Natural killer cell (primary cell): ENCODE results near the gene PPY. TPM values are rescaled to one million over a fixed set of nuclear protein-coding genes. Genes with fewer than 3 reads are reported as not detected.
"Not testable (repeated sequence)": the region's sequence is repeated elsewhere in the genome, so short reads cannot be mapped to it uniquely, and the experiment has no call there.

Experiments
- ATAC-seq, 3 donors: fragments of 150-1000 bp in 2 of 3; fragments of 200-7000 bp in 1 of 3; cut with Tn5 transposase; 1 replicate in 1 of 3; 2 replicates in 2 of 3; pipeline ENCODE4 v1.10.0; 2021; ENCODE audit warnings: mild to moderate bottlenecking in 2 of 3, moderate library complexity in 2 of 3
- DNase-seq, 2 donors: peaks; one replicate each; pipeline versions ENCODE4 v3.0.0 to v3.0.0-alpha.2; 2013 to 2021; ENCODE audit warnings: mixed read lengths in 1 of 2
- H3K27ac ChIP-seq: one replicate; pipeline ENCODE4 v1.5.1; 2013; ENCODE audit warnings: mild to moderate bottlenecking, low read length
- H3K27me3 ChIP-seq: one replicate; pipeline ENCODE4 v1.6.1; 2013; ENCODE audit warnings: low read length; ENCODE audit not compliant: control insufficient read depth, insufficient read depth
- H3K36me3 ChIP-seq: one replicate; pipeline ENCODE4 v1.6.1; 2013; ENCODE audit warnings: low read length; ENCODE audit not compliant: control insufficient read depth, insufficient read depth
- H3K4me1 ChIP-seq: one replicate; pipeline ENCODE4 v1.6.1; 2013; ENCODE audit warnings: low read length; ENCODE audit not compliant: control insufficient read depth, insufficient read depth
- H3K4me3 ChIP-seq: one replicate; pipeline ENCODE4 v1.5.1; 2013; ENCODE audit warnings: low read length
- H3K9me3 ChIP-seq: one replicate; pipeline ENCODE4 v1.6.1; 2013; ENCODE audit warnings: low read length; ENCODE audit not compliant: control insufficient read depth, insufficient read depth
- H3K27ac Mint-ChIP-seq, 2 donors: one replicate each; pipeline ENCODE4 v1.8.0; 2022; ENCODE audit warnings: mild to moderate bottlenecking in 2 of 2, mixed read lengths in 2 of 2, moderate library complexity in 1 of 2
- H3K27me3 Mint-ChIP-seq, 2 donors: one replicate each; pipeline ENCODE4 v1.8.0; 2022; ENCODE audit warnings: low read depth in 2 of 2, mixed read lengths in 2 of 2
- H3K36me3 Mint-ChIP-seq: one replicate; pipeline ENCODE4 v1.8.0; 2022; ENCODE audit warnings: mixed read lengths
- H3K4me1 Mint-ChIP-seq, 2 donors: one replicate each; pipeline ENCODE4 v1.8.0; 2022; ENCODE audit warnings: mixed read lengths in 2 of 2
- H3K4me3 Mint-ChIP-seq: one replicate; pipeline ENCODE4 v1.8.0; 2022; ENCODE audit warnings: mild to moderate bottlenecking, moderate library complexity, mixed read lengths
- H3K9me3 Mint-ChIP-seq, 2 donors: one replicate each; pipeline ENCODE4 v1.8.0; 2022; ENCODE audit warnings: mixed read lengths in 2 of 2
- CTCF ChIP-seq: fragments of 200-600 bp; IDR thresholded peaks from one replicate; pipeline ENCODE4 v1.8.0; 2022; ENCODE audit warnings: antibody characterized with exemption
- WGBS: methylation state at CpG from one replicate; pipeline ENCODE4 v1.1.7; 2013; ENCODE audit warnings: missing lambda C conversion rate; ENCODE audit not compliant: insufficient coverage; 5-methylcytosine and 5-hydroxymethylcytosine counted together
- intact Hi-C: fragments of 100-400 bp; cut with micrococcal nuclease; formaldehyde crosslinking; loops from one replicate; pipeline ENCODE4 v1.14.2; 2022
- total RNA-seq, 4 donors: library from RNA; stranded (reverse); fragments of 120-200 nt in 1 of 4; gene quantifications; one replicate each; pipeline versions ENCODE4 v1.2.3 to v1.2.4, GENCODE V29; 2013 to 2022

Gene PPY
- total RNA-seq, 3 donors from 2014 or later (not counting 1 experiment from before 2014, with no cell fraction given) = not detected

- Histone ChIP-seq H3K4me1 (peaks cover 6% of the 10 kb centered on the region), H3K9me3 (no peaks in the 10 kb centered on the region), H3K4me3 (no peak overlapping the region), H3K27me3 (peaks cover under 1% of the 10 kb centered on the region), H3K36me3 (no peaks in the 10 kb centered on the region), H3K27ac (no peak overlapping the region)
- ATAC-seq (no peak), DNase-seq (no peak)
- intact Hi-C loops = no loop called here
- 87% methylated on average over 4 of the region's 4 CpGs for WGBS
- Mint-ChIP-seq H3K27ac (no peak overlapping the region), H3K4me3 (no peak overlapping the region), H3K36me3 (no peaks in the 10 kb centered on the region), H3K4me1 (peaks cover 3 to 5% of the 10 kb centered on the region in 2 donors), H3K27me3 (peaks cover 10 to 12% of the 10 kb centered on the region in 2 donors), H3K9me3 (no peaks in the 10 kb centered on the region)
- no peak for TF ChIP-seq CTCF
These were observed 9.4 kb downstream of the PPY start for GRCh38 chr17:43932923-43933322.

- Mint-ChIP-seq H3K27me3 (peaks cover 9 to 11% of the 10 kb centered on the region in 2 donors), H3K4me3 (no peak overlapping the region), H3K27ac (no peak overlapping the region), H3K4me1 (peaks cover 7 to 8% of the 10 kb centered on the region in 2 donors), H3K36me3 (no peaks in the 10 kb centered on the region), H3K9me3 (no peaks in the 10 kb centered on the region)
- no peak for DNase-seq
- Histone ChIP-seq H3K9me3 (no peaks in the 10 kb centered on the region), H3K4me3 (no peak overlapping the region), H3K27me3 (peaks cover 2% of the 10 kb centered on the region), H3K4me1 (peaks cover 8% of the 10 kb centered on the region), H3K27ac (no peak overlapping the region), H3K36me3 (no peaks in the 10 kb centered on the region)
- intact Hi-C loops = no loop called here
- WGBS = 92% methylated on average over 10 of the region's 10 CpGs
- peak in 1 of 3 donors; percentile 26 for ATAC-seq
- no peak for TF ChIP-seq CTCF
These were observed 9.9 kb downstream of the PPY start for GRCh38 chr17:43932357-43932756.

- no peaks in the 10 kb centered on the region for H3K36me3 ChIP-seq
- ATAC-seq (no peak), DNase-seq (no peak)
- Mint-ChIP-seq H3K9me3 (no peaks in the 10 kb centered on the region), H3K36me3 (no peaks in the 10 kb centered on the region), H3K27me3 (peaks cover 6 to 7% of the 10 kb centered on the region in 2 donors), H3K27ac (no peak overlapping the region), H3K4me3 (no peak overlapping the region), H3K4me1 (peaks cover 13 to 14% of the 10 kb centered on the region in 2 donors)
- intact Hi-C loops = no loop called here
- peaks cover 15% of the 10 kb centered on the region for H3K4me1 ChIP-seq
- H3K27me3 ChIP-seq = peaks cover 10% of the 10 kb centered on the region
- 90% methylated on average over 5 of the region's 5 CpGs for WGBS
- no peak for TF ChIP-seq CTCF
- peaks cover 4% of the 10 kb centered on the region for H3K9me3 ChIP-seq
- no peak overlapping the region for H3K27ac ChIP-seq
- no peak overlapping the region for H3K4me3 ChIP-seq
These were observed 11.2 kb downstream of the PPY start for GRCh38 chr17:43931062-43931571.

- no peak for TF ChIP-seq CTCF
- peaks cover 15% of the 10 kb centered on the region for H3K4me1 ChIP-seq
- no peaks in the 10 kb centered on the region for H3K9me3 Mint-ChIP-seq
- H3K4me1 Mint-ChIP-seq = peaks cover 13 to 14% of the 10 kb centered on the region in 2 donors
- no CpG with 5 or more reads among the region's 1 CpG for WGBS
- H3K9me3 ChIP-seq = peaks cover 4% of the 10 kb centered on the region
- H3K4me3 Mint-ChIP-seq = no peak overlapping the region
- H3K27ac Mint-ChIP-seq = no peak overlapping the region
- intact Hi-C loops = no loop called here
- peaks cover 10 to 19% of the 10 kb centered on the region in 2 donors for H3K27me3 Mint-ChIP-seq
- no peak overlapping the region for H3K27ac ChIP-seq
- H3K27me3 ChIP-seq = peaks cover 10% of the 10 kb centered on the region
- no peak for ATAC-seq
- DNase-seq = no peak
- no peaks in the 10 kb centered on the region for H3K36me3 Mint-ChIP-seq
- no peaks in the 10 kb centered on the region for H3K36me3 ChIP-seq
- no peak overlapping the region for H3K4me3 ChIP-seq
These were observed 13.7 kb downstream of the PPY start for GRCh38 chr17:43928609-43929008.

GRCh38 chr17:43927929-43928328 is 14.3 kb downstream of the PPY start:
- intact Hi-C loops = not testable (repeated sequence)
- DNase-seq = peak in 1 of 2 donors; percentile 43

More at GRCh38 chr17:43927929-43928328, 14.3 kb downstream of the PPY start:
- H3K4me3 Mint-ChIP-seq = peak overlapping the region; percentile 87
- H3K4me3 ChIP-seq, H3K9me3 Mint-ChIP-seq, H3K27ac ChIP-seq, H3K36me3 Mint-ChIP-seq, H3K36me3 ChIP-seq, H3K27me3 ChIP-seq, H3K9me3 ChIP-seq: not testable (repeated sequence)
- peak overlapping the region; percentile 8 to 74 for H3K27ac Mint-ChIP-seq
- 7% methylated on average over 2 of the region's 5 CpGs for WGBS
- peaks cover 15% of the 10 kb centered on the region for H3K4me1 ChIP-seq
- peaks cover 13 to 14% of the 10 kb centered on the region in 2 donors for H3K4me1 Mint-ChIP-seq
- ATAC-seq = peak in 2 of 3 donors; percentile 52 to 64
- peaks cover 10 to 23% of the 10 kb centered on the region in 2 donors for H3K27me3 Mint-ChIP-seq
